SJSA1 (cell line): ENCODE data around the gene P2RX1. TPM values are rescaled to one million over a fixed set of nuclear protein-coding genes. Genes with fewer than 3 reads are reported as not detected.
"Not testable (repeated sequence)": the region's sequence is repeated elsewhere in the genome, so short reads cannot be mapped to it uniquely, and the experiment has no call there.

Experiments
- DNase-seq, 2 experiments: peaks; one replicate each; pipeline ENCODE4 v3.0.0-alpha.2; 2015 to 2020; ENCODE audit warnings: low spot score in 2 of 2, low read depth in 1 of 2
- H3K27ac ChIP-seq: fragments of 250-450 bp; sonication (Bioruptor Pico); 2 replicates; pipeline ENCODE4 v1.5.1; 2020; ENCODE audit warnings: mild to moderate bottlenecking, moderate library complexity
- H3K27me3 ChIP-seq: fragments of 250-450 bp; sonication (Bioruptor Pico); replicated peaks from 2 replicates; pipeline ENCODE4 v1.5.1; 2020; ENCODE audit warnings: mild to moderate bottlenecking, moderate library complexity
- H3K36me3 ChIP-seq: fragments of 250-450 bp; sonication (Bioruptor Pico); 2 replicates; pipeline ENCODE4 v1.5.1; 2020; ENCODE audit warnings: mild to moderate bottlenecking
- H3K4me1 ChIP-seq: fragments of 250-450 bp; sonication (Bioruptor Pico); replicated peaks from 2 replicates; pipeline ENCODE4 v1.6.1; 2021; ENCODE audit warnings: mild to moderate bottlenecking
- H3K4me3 ChIP-seq: fragments of 250-450 bp; sonication (Bioruptor Pico); 2 replicates; pipeline ENCODE4 v1.5.1; 2020; ENCODE audit warnings: mild to moderate bottlenecking
- H3K9me3 ChIP-seq: fragments of 250-450 bp; sonication (Bioruptor Pico); replicated peaks from 2 replicates; pipeline ENCODE4 v1.5.1; 2020; ENCODE audit warnings: mild to moderate bottlenecking
- total RNA-seq: library from RNA; depleted of rRNA; stranded (reverse); fragments of >200 nt; shearing (Covaris generic); gene quantifications from 2 replicates; pipeline ENCODE4 v1.2.3, GENCODE V29; 2014

The P2RX1 gene
- total RNA-seq, 1 experiment from 2014 or later = 9.6 TPM

DNA sequence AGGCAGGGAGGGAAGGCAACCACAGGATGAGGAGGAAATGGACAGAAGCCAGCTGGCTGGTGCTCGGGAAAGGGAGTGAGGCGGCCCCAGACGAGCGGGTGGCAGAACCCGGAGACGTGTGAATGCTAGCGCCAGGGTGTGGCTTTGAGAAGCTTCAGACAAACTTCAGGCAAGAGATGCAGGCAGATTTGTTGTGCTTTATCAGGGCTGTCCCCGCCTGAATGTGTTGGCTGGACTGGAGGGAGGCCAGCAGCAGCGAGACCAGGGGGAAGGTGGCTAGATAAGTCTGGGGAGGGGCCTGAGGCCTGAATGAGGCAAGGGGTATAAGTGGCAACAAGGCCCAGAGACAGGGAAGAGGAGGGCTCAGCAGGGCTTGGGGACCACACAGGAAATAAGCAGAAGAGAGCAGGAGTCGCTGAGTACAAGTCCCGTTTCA lies 45.4 kb downstream of the P2RX1 start:
- peaks cover 70% of the 10 kb centered on the region for H3K36me3 ChIP-seq
- H3K4me1 ChIP-seq = peaks cover 11% of the 10 kb centered on the region
- H3K27me3 ChIP-seq = no peaks in the 10 kb centered on the region
- no peaks in the 10 kb centered on the region for H3K9me3 ChIP-seq
- no peak overlapping the region for H3K4me3 ChIP-seq
- DNase-seq = peak; percentile 44 to 55
- H3K27ac ChIP-seq = no peak overlapping the region

DNA sequence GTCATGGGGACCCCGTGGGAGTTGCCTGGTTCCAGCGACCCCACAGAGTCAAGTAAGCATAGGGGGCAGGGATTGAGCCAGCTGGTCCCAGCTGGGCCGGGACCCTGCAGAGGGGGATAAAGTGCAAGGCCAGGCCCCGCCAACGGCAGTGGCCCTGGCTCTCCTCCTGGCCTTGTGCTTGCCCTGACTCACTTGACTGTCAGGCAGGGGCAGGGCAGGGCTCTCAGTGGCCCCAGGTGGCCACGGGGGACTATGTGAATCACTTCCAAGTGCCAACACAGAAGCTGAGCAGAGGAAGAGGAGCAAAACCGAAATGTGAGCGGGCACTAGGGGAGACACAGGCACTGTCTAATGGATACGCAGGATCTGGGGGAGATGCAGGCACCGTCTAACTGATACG lies 48.7 kb downstream of the P2RX1 start:
- H3K36me3 ChIP-seq = peaks cover 67% of the 10 kb centered on the region
- no peaks in the 10 kb centered on the region for H3K27me3 ChIP-seq
- H3K9me3 ChIP-seq = no peaks in the 10 kb centered on the region
- H3K27ac ChIP-seq = no peak overlapping the region
- H3K4me3 ChIP-seq = no peak overlapping the region
- DNase-seq = no peak
- peaks cover 11% of the 10 kb centered on the region for H3K4me1 ChIP-seq

DNA sequence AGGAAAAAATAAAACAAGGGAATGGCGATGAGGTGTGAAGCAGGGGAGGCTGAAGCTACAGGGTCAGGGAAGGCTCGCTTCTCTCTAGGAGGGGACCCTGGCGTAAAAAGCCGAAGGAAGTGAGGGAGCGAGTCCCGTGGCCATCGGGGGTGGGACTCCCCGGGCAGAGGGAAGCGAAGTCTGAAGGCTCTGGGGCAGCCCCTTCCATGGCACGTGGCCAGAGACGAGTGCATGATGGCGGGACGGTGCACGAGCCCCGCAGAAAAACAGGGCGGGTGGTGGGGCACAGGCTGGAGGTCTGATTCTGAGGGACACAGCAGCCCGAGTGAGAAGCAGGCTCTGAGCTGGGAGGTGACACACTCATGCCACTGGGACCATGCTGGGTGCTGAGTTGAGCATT lies 49.2 kb downstream of the P2RX1 start:
- H3K27ac ChIP-seq = no peak overlapping the region
- no peak overlapping the region for H3K4me3 ChIP-seq
- H3K36me3 ChIP-seq = peaks cover 67% of the 10 kb centered on the region
- no peaks in the 10 kb centered on the region for H3K27me3 ChIP-seq
- H3K4me1 ChIP-seq = peaks cover 10% of the 10 kb centered on the region
- no peaks in the 10 kb centered on the region for H3K9me3 ChIP-seq
- DNase-seq = peak in 1 of 2 experiments; percentile 40

DNA sequence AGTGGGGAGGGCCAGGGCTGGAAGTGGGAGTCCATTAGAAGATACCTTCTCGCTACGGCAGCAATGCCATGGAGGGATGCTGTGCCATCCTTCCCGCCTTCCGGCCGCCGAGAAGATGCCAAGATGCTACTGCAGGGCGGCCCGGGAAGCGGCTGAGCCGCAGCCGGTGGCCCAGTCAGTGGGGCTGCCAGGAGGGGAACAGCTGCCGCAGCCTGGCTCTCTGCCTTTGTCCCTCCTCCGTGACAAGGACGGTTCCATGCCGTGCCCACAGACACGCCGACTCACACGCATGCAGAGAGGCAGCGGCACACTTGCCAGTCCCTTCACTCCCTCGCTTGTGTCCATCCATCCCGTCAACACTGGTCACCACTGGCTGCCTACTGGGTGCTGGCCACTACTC lies 50.0 kb downstream of the P2RX1 start:
- Histone ChIP-seq H3K4me3 (no peak overlapping the region), H3K36me3 (peaks cover 69% of the 10 kb centered on the region), H3K9me3 (no peaks in the 10 kb centered on the region), H3K4me1 (peaks cover 6% of the 10 kb centered on the region), H3K27ac (no peak overlapping the region), H3K27me3 (no peaks in the 10 kb centered on the region)
- peak in 1 of 2 experiments; percentile 38 for DNase-seq

DNA sequence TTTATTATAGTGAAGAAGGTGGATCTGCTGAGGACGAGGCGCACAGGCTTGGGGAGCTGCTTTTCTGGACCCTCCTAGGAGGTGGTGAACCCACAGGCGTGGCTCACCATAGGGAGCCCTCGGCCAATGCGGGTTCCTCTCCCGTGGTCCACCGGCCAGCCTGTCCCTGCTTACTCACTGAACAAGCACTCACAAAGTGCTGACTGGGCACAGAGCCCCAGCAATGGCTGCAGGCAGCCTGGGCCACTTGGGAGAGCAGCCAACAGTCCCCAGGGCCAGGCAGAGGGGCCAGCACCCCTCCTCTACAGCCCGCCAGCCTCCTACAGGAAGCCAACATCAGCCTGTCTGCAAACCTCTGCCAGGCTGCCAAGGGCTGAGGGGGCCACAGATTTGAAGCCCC lies 51.1 kb downstream of the P2RX1 start:
- Histone ChIP-seq H3K4me1 (no peaks in the 10 kb centered on the region), H3K4me3 (no peak overlapping the region), H3K36me3 (peaks cover 74% of the 10 kb centered on the region), H3K9me3 (no peaks in the 10 kb centered on the region), H3K27me3 (no peaks in the 10 kb centered on the region), H3K27ac (no peak overlapping the region)
- DNase-seq = peak in 1 of 2 experiments; percentile 42

DNA sequence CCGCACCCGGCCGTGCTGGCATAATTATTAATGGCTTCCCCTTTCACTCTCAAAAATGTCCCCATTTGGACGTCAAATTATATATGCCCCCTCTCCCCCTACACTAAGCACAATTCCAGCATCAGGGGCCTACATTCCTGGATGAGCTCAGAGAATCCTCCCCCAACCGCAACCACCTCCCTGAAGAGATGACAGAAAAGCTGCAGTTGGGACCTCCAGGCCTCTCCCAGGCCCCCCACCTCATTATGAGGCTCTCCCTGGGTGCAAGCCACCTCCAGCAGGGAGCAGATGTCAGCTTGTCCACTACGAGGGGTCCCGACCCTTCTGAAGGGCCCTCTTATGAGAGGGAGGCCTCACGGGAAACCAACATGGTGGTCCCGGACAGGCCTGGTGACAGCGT lies 51.7 kb downstream of the P2RX1 start:
- no peak for DNase-seq
- no peaks in the 10 kb centered on the region for H3K27me3 ChIP-seq
- no peaks in the 10 kb centered on the region for H3K9me3 ChIP-seq
- H3K27ac ChIP-seq = no peak overlapping the region
- H3K36me3 ChIP-seq = peaks cover 75% of the 10 kb centered on the region
- no peak overlapping the region for H3K4me3 ChIP-seq
- H3K4me1 ChIP-seq = no peaks in the 10 kb centered on the region

DNA sequence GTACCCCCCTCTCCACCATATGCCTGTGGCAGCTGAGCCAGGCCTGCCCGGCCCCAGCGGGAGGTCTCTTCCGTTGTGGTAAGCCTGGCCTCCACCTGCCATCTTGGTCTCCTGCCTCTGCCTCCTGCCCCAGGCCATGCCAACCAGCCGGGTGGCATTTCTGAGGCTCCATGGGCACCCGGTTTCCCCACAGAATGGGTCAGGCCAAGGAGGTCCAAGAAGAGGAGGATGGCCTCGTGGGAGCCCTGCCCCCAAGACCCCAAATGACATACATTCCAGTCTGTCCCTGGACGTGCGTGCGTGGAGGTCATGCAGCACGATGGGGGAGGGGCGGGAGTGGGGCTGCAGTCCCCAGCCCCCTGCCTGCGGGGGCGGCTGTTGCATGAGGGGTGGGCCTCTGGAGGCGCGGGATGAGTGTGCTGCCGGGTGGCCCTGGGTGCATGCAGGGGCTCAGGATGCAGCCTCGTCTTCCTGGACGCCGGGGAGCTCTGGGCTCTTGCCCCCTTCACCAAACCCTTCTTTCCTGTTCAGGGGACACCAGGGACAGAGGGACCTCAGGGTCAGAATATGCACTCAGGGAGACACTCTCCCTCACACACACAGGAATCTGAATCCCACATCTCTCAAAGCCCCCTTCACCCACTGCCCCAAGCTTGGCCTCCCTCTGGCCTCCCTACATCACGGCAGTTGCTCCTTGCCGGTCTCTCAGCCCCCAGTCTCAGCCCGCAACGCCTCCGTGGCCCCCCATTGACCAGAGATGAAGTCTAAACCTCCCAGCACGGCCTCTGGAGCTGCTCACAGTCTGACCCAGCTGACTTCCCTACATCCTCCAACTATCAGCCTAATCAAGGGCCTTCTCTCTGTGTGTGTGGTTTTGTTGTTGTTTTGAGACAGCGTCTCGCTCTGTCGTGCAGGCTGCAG lies 54.2 kb downstream of the P2RX1 start:
- Histone ChIP-seq H3K9me3 (no peaks in the 10 kb centered on the region), H3K27me3 (no peaks in the 10 kb centered on the region), H3K27ac (no peak overlapping the region), H3K4me1 (no peaks in the 10 kb centered on the region), H3K36me3 (peaks cover 64% of the 10 kb centered on the region), H3K4me3 (no peak overlapping the region)
- no peak for DNase-seq

DNA sequence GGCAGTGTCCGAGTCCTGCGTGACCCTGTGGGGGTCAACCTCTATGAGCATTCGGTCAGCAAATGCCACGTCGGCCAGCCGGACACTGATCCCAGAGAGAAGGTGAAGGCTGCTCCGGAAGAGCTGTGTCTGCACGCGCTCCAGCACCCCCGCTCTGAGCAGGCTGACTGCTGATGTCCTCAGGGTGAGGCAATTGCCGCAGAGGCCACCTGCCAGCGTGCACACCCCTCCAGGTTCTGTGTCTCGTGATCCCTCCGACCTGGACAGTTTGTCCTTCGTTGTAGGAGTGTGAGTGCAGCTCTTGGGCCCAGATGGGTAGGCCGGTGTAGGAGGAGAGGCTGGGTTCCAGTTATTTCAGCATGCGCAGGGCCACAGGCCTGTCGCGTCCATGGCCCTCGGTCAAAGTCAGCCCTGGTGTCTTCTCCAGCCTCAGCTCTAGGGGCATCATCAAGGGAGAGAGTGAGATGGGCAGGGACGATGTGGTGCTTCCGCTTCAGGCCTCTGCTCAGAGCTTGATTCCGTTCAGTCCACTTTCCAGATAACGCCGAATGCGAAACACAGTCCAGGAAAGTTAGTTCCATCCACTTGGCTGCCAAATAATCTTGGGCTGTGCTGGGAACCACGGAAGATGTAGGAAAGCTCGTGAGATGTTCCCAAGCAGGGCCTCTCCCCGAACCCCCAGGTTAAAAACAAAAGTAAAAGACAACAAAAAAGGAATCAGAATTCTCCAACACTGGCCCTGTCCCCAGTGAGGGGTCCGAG lies 55.1 kb downstream of the P2RX1 start:
- H3K9me3 ChIP-seq = no peaks in the 10 kb centered on the region
- DNase-seq = no peak
- H3K36me3 ChIP-seq = peaks cover 58% of the 10 kb centered on the region
- H3K4me3 ChIP-seq = no peak overlapping the region
- no peaks in the 10 kb centered on the region for H3K27me3 ChIP-seq
- H3K4me1 ChIP-seq = no peaks in the 10 kb centered on the region
- no peak overlapping the region for H3K27ac ChIP-seq

DNA sequence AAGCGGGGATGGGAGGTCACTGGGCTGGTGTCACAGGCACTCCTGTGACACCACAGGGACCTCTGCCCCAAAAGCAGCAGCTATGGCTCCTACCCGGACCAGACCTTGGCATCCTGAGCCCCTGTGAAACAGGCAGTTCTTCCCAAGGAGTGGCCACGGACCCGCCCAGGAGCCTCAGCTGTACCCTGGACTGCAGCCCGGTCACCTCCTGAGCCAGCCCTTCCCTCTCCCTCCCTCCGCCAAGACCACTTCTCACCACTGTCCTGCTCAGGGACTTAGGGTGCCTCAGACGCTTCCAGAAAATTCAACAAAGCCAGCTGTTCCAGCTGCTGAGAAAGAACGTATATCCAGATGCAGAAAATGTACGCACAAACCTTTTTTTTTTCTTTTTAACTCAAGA lies 56.3 kb downstream of the P2RX1 start:
- Histone ChIP-seq H3K4me1 (no peaks in the 10 kb centered on the region), H3K9me3 (no peaks in the 10 kb centered on the region), H3K27ac (no peak overlapping the region), H3K36me3 (peaks cover 46% of the 10 kb centered on the region), H3K4me3 (no peak overlapping the region), H3K27me3 (no peaks in the 10 kb centered on the region)
- no peak for DNase-seq

DNA sequence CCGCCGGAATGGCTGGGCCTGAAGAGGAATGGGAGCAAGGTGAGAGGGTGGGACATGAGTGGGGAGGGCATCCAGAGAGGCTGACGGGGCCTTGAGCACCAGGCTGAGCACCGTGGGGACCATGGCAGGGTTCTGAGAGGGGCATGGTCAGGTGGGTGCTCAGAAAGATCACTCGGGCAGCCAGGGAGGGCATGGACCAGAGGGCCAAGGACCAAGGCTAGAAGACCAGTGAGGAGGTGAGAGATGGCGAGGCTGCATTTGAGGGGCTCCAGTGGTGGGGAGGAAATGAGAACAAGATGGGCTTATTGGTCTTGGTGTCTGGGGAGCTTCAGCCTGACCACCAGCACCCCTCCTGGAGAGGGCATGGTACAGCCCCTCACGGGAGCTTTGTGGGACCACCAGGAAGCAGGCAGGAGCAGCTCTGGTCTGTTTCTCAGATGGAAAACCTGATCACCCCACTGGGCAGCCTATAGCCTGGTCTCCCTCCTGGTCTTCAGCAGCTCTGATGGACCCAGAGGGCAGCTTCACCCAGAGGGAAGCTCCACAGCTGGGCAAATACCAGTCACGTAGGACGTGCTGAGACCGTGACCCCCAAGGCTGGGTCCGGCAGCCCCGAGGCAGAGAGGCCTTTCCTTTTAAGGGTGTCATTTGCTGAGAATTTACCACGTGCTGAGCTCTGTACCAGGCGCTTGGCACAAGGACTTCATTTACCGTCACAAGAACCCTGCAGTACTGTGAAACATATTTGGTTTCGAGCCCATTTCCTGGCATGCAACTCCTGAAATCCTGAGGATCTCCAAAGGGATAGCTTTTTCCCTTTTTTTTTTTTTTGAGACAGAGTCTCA lies 58.8 kb downstream of the P2RX1 start:
- H3K27me3 ChIP-seq = no peaks in the 10 kb centered on the region
- DNase-seq = no peak
- no peaks in the 10 kb centered on the region for H3K9me3 ChIP-seq
- no peaks in the 10 kb centered on the region for H3K4me1 ChIP-seq
- no peak overlapping the region for H3K4me3 ChIP-seq
- H3K36me3 ChIP-seq = peaks cover 29% of the 10 kb centered on the region
- H3K27ac ChIP-seq = no peak overlapping the region

DNA sequence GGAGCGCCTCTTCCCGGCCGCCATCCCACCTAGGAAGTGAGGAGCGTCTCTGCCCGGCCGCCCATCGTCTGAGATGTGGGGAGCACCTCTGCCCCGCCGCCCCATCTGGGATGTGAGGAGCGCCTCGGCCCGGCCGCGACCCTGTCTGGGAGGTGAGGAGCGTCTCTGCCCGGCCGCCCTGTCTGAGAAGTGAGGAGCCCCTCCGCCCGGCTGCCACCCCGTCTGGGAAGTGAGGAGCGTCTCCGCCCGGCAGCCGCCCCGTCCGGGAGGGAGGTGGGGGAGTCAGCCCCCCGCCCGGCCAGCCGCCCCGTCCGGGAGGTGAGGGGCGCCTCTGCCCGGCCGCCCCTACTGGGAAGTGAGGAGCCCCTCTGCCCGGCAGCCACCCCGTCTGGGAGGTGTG lies 62.1 kb downstream of the P2RX1 start:
- not testable (repeated sequence) for H3K27ac ChIP-seq, H3K27me3 ChIP-seq, H3K36me3 ChIP-seq, H3K4me3 ChIP-seq, H3K9me3 ChIP-seq, H3K4me1 ChIP-seq, DNase-seq

DNA sequence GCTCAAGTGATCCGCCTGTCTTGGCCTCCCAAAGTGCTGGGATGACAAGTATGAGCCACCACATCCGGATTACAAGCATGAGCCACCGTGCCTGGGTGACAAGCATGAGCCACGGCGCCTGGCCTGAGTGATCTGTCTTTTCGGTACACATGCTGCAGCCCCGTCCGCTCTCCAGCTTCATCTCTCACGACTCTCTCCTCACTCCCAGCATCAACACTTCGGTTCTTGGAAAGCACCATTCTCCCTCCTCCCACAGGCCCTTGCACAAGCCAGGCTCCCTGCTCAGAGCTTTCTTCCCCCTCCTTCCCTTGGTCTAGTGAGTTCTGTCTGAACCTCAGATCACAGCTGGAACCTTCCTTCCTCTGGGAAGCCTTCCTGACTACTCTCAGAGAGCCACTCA lies 63.7 kb downstream of the P2RX1 start:
- H3K36me3 ChIP-seq = no peaks in the 10 kb centered on the region
- no peak for DNase-seq
- H3K27me3 ChIP-seq = no peaks in the 10 kb centered on the region
- H3K4me3 ChIP-seq = no peak overlapping the region
- no peaks in the 10 kb centered on the region for H3K9me3 ChIP-seq
- no peaks in the 10 kb centered on the region for H3K4me1 ChIP-seq
- no peak overlapping the region for H3K27ac ChIP-seq

DNA sequence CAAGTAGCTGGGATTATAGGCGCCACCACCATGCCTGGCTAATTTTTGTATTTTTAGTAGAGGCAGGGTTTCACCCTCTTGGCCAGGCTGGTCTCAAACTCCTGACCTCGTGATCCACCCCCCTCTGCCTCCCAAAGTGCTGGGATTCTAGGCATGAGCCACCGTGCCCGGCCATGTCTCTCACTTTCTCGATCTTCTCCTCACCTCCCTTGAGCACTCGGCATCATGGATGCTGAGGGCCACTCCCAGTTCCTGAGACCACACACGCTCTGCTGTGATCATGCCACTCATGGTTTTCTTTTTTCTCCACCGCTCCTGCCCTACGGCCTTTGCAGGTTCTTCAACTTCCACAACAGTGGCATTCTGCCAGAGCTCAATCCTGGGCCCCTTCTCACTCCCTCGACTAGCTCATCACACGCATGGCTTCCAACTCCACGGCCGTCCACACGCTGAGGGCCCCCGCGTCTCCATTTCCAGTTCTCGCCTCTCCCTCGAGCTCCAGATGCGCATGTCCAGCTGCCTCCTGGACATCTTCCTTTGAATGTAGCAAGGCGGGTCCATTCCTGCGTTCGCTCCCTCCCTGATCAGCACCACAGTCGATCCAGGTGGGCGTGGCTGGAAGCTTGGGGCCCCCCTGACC lies 64.7 kb downstream of the P2RX1 start:
- Histone ChIP-seq H3K27ac (no peak overlapping the region), H3K36me3 (no peaks in the 10 kb centered on the region), H3K27me3 (no peaks in the 10 kb centered on the region), H3K4me3 (no peak overlapping the region), H3K4me1 (no peaks in the 10 kb centered on the region), H3K9me3 (no peaks in the 10 kb centered on the region)
- DNase-seq = no peak
